GM18909 (cell line): Measurements from ENCODE around the gene APOA4.
"Not testable (repeated sequence)": the region's sequence is repeated elsewhere in the genome, so short reads cannot be mapped to it uniquely, and the experiment has no call there.

Experiments
- ATAC-seq: cut with Tn5 transposase; IDR thresholded peaks from one replicate; pipeline ENCODE4 v1.9.1; 2021; ENCODE audit warnings: mild to moderate bottlenecking; ENCODE audit not compliant: unreplicated experiment, poor library complexity

The APOA4 gene

GRCh38 chr11:116849486-116849885 lies 26.4 kb upstream of the APOA4 start:
- no peak for ATAC-seq

GRCh38 chr11:116849060-116849459 lies 26.0 kb upstream of the APOA4 start:
- no peak for ATAC-seq

DNA sequence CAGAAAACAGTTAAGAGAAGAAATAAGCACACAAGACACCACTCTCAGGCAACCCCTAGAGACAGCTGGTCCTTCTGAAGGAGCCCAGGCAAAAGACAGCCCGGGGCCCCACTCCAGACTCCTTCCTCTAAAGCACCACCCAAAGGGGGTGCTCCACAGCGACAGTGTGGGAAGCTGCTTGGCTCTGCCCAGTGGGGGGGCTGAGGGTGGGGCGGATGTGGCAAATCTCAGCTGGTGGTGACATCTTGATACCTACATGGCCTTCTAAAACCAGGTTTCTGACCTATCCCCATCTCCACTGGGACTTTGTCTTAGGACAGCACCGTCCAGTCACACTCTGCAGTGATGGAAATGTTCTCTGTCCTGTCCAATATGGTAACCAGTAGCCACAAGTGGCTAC lies 24.5 kb upstream of the APOA4 start:
- ATAC-seq: no peak

- no peak for ATAC-seq
Observed at GRCh38 chr11:116844722-116845121, 21.6 kb upstream of the APOA4 start.

- no peak for ATAC-seq
Observed at GRCh38 chr11:116843661-116844060, 20.6 kb upstream of the APOA4 start.

DNA sequence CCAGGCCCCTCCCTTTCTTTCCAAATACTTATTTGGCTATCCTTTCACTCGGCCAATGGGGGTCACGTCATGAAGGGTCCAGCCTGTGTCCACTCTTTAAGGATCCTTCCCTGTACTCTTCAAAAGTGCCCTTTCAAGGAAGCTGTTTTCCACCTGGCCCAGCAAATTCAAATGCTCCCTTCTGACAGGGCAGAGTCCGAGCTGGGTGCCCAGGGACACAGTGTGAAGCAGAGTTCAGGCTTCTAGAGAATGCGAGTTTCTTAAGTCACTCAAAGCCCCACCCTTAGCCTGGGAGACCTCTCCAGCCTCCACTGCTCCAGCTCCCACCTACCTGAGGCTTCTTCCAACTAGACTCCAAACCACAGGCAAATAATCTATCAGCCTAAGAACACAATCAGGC lies 19.8 kb upstream of the APOA4 start:
- ATAC-seq: no peak

DNA sequence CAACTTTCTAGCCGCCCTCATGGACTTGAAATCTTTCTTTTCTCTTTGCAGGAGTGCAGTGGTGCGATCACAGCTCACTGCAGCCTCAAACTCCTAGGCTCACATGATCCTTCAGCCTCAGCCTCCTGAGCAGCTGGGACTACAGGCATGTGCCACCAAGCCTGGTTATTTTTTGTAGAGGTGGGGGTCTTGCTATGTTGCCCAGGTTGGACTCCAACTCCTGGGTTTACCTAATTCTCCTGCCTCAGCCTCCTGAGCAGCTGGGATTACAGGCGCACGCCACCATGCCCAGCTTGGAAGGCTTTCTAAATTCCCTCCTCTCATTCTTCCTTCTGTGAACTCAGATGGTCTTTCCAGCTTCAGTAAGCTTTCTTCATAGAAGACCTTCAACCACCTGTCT lies 19.0 kb upstream of the APOA4 start:
- ATAC-seq: no peak

GRCh38 chr11:116840746-116841296 lies 17.7 kb upstream of the APOA4 start:
- ATAC-seq: no peak

DNA sequence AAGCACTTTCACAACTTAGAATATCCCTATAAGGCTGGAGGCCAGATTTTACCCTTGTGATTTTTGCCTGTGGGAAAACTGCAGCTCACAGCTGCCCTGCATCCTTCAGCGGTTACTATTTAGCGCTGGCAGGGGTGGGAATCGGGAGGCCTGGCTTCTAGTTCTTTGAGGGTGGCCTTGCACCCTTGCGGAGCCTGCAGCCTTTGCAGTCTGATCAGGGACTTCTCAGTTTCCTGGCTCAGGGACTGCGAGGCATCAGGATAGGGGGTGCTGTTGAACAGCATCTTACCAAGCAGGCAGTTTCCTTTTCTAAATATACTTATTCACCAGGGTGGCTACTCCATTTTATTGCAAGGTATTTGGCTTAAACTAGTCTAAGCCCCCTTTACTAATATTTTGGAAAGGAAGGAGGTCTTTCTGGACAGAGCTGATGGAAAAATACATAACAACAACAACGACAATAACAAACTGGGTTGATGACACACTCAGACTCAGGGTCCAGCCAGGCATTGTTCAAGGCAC lies 17.2 kb upstream of the APOA4 start:
- no peak for ATAC-seq

- ATAC-seq: no peak
Observed at GRCh38 chr11:116838321-116839084, 15.4 kb upstream of the APOA4 start.

GRCh38 chr11:116837231-116838091 lies 14.4 kb upstream of the APOA4 start, which contains the start of gene APOA1:
Gene APOA1, minus strand, starts transcription at chr11:116837622. Its CDS starts 235 bp downstream, at chr11:116837387.
- no peak for ATAC-seq

- ATAC-seq: no peak
Observed at GRCh38 chr11:116836632-116836991, 13.5 kb upstream of the APOA4 start.

- ATAC-seq: peak; percentile 83
Observed at GRCh38 chr11:116835791-116836631, 12.9 kb upstream of the APOA4 start.

DNA sequence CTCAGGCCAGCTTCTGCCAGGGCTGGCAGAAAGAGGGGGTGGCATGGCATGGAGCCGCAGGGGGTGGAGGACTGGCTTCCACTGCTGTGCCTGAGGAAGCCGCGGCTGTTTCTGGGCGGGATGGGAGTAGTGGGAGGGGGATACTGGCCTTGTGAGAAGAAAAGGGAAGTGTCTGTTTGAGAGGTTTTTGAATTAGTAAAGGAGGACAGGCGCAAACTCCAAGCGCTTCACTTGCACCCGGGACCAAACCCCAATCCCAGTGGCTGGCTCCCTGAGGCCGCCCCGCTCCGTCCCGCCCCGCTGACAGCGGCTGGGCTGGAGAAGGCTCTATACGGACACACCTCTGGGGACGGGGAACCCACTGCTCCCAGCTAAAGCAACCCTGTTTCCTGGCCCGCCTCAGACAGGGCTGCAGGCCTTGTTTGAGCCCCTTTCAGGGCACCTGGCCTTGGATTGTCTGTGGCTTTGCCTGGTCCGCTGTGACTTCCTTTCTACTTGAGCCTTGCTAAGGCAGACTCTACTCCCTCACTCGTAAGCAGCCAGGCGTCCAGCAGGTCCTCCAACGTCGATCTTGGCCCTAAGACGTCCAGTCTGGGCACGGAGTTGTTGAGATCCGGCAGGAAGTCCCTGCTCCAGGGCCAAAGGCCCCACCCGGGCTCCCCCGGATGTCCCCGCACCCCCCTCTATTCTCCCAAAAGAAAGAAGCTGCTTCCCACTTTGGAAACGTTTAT lies 12.1 kb upstream of the APOA4 start:
- ATAC-seq: peak; percentile 13

GRCh38 chr11:116834535-116835041 lies 11.5 kb upstream of the APOA4 start:
- not testable (repeated sequence) for ATAC-seq

DNA sequence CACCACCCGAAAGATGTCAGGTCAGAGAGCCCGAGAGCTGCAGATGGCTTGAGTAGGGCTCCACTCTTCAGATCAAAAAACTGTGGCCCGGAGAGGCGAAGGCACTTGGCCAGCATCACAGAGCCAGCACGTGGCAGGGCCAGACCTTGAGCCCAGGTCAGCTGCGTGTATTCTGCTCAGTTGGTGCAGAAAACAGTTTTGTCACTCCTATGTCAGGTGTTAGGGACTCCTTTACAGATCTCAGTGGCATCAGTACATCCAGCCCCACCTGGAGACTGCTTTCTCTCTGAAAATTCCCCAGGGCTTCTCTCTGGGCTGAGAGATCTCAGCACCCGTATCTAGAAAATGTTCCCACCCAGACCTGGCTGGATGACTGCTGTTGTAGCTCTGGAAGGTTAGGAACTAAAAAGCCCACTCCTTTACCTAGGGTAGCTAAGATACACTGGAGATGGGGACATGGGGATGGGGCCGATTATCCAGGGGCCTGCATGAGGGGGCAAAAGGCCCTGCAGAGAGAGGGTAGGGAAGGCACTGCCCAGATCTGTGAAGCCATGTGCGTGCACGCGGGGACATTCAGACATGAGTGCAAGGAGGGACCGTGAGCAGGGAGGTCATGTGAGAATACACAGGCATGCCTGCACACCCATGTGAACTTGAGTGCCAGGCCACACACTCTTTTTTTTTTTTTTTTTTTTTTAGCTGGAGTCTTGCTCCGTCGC lies 10.9 kb upstream of the APOA4 start:
- no peak for ATAC-seq

GRCh38 chr11:116833491-116833815 lies 10.3 kb upstream of the APOA4 start:
- ATAC-seq: no peak

DNA sequence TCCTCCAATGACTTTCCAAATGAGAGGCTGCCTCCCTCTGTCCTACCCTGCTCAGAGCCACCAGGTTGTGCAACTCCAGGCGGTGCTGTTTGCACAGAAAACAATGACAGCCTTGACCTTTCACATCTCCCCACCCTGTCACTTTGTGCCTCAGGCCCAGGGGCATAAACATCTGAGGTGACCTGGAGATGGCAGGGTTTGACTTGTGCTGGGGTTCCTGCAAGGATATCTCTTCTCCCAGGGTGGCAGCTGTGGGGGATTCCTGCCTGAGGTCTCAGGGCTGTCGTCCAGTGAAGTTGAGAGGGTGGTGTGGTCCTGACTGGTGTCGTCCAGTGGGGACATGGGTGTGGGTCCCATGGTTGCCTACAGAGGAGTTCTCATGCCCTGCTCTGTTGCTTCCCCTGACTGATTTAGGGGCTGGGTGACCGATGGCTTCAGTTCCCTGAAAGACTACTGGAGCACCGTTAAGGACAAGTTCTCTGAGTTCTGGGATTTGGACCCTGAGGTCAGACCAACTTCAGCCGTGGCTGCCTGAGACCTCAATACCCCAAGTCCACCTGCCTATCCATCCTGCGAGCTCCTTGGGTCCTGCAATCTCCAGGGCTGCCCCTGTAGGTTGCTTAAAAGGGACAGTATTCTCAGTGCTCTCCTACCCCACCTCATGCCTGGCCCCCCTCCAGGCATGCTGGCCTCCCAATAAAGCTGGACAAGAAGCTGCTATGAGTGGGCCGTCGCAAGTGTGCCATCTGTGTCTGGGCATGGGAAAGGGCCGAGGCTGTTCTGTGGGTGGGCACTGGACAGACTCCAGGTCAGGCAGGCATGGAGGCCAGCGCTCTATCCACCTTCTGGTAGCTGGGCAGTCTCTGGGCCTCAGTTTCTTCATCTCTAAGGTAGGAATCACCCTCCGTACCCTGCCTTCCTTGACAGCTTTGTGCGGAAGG lies 9.5 kb upstream of the APOA4 start:
- ATAC-seq: no peak
